GM12878 (cell line): Measurements from ENCODE around the gene CDCA3. TPM values are rescaled to one million over a fixed set of nuclear protein-coding genes. Genes with fewer than 3 reads are reported as not detected.
"Not testable (repeated sequence)": the region's sequence is repeated elsewhere in the genome, so short reads cannot be mapped to it uniquely, and the experiment has no call there.

Experiments
- ATAC-seq: fragments of 200-7000 bp; cut with Tn5 transposase; 3 replicates; pipeline ENCODE4 v1.9.1; 2020; ENCODE audit warnings: mild to moderate bottlenecking, moderate library complexity
- BruUV-seq: library from RNA; stranded (reverse); fragments of 400-500 nt; replicated peaks from 2 replicates; lab custom pipeline; 2021; lab: Mats Ljungman, UMichigan
- CTCF ChIA-PET: fragments of 300-600 bp; sonication (Branson Sonifier 250); formaldehyde crosslinking; extraction: SDS; loops from one replicate; lab custom pipeline; 2021; ENCODE audit warnings: inconsistent platforms; lab: Yijun Ruan, JAX
- POLR2A ChIA-PET: fragments of 350-600 bp; formaldehyde crosslinking; extraction: SDS; loops from one replicate; lab custom pipeline; 2021; ENCODE audit warnings: inconsistent platforms; lab: Charles Lee
- RAD21 ChIA-PET: fragments of 300-600 bp; sonication (Branson Sonifier 250); formaldehyde crosslinking; loops from one replicate; lab custom pipeline; 2023; ENCODE audit warnings: antibody characterized with exemption; ENCODE audit not compliant: unreplicated experiment; lab: Charles Lee
- SMC1A ChIA-PET: fragments of 300-600 bp; sonication (Branson Sonifier 250); formaldehyde crosslinking; loops from one replicate; lab custom pipeline; 2023; ENCODE audit not compliant: unreplicated experiment, uncharacterized antibody; lab: Charles Lee
- DNase-seq: peaks from one replicate; pipeline ENCODE4 v3.0.0-alpha.2; 2011; ENCODE audit warnings: low read depth, low spot score
- FAIRE-seq: peaks from 3 replicates; lab custom pipeline; 2011; peaks lifted over from hg19 to GRCh38; lab: Jason Lieb, UNC
- H2AFZ ChIP-seq: 2 replicates; pipeline ENCODE4 v1.6.0; 2011; ENCODE audit warnings: low read depth, low read length, control low read depth; ENCODE audit not compliant: control insufficient read depth
- H3K27ac ChIP-seq: 2 replicates; pipeline ENCODE4 v1.5.1; 2011; ENCODE audit warnings: control low read depth; ENCODE audit not compliant: control insufficient read depth, insufficient read depth
- H3K27me3 ChIP-seq, 2 experiments: replicated peaks in 1 of 2; 2 replicates each; pipeline versions ENCODE4 v1.6.0 to v1.6.1; 2011; ENCODE audit warnings: low read length in 1 of 2; ENCODE audit not compliant: control insufficient read depth in 2 of 2, insufficient read depth in 2 of 2
- H3K36me3 ChIP-seq, 2 experiments: 2 replicates each; pipeline ENCODE4 v1.5.1; 2011; ENCODE audit warnings: low read length in 1 of 2; ENCODE audit not compliant: control insufficient read depth in 2 of 2, insufficient read depth in 2 of 2
- H3K4me1 ChIP-seq: 2 replicates; pipeline ENCODE4 v1.6.1; 2011; ENCODE audit warnings: mild to moderate bottlenecking, low read length, moderate library complexity, mixed read lengths; ENCODE audit not compliant: control insufficient read depth, insufficient read depth
- H3K4me2 ChIP-seq: 2 replicates; pipeline ENCODE4 v1.6.0; 2011; ENCODE audit warnings: control low read depth; ENCODE audit not compliant: control insufficient read depth, insufficient read depth
- H3K4me3 ChIP-seq: fragments of 200-600 bp; sonication (generic); 2 replicates; pipeline ENCODE4 v1.5.1; 2016
- H3K79me2 ChIP-seq: 2 replicates; pipeline ENCODE4 v1.6.0; 2011; ENCODE audit warnings: low read length; ENCODE audit not compliant: control insufficient read depth, insufficient read depth
- H3K9ac ChIP-seq: 2 replicates; pipeline ENCODE4 v1.8.0; 2011; ENCODE audit warnings: low read length, control low read depth, mixed read lengths; ENCODE audit not compliant: control insufficient read depth, insufficient read depth
- H3K9me3 ChIP-seq: replicated peaks from 3 replicates; pipeline ENCODE4 v1.5.1; 2011; ENCODE audit warnings: mild to moderate bottlenecking, low read length; ENCODE audit not compliant: control insufficient read depth, insufficient read depth
- H4K20me1 ChIP-seq: 2 replicates; pipeline ENCODE4 v1.6.0; 2011; ENCODE audit not compliant: control insufficient read depth, insufficient read depth
- CBX3 ChIP-seq: fragments of 200-600 bp; sonication (generic); IDR thresholded peaks from 2 replicates; pipeline ENCODE4 v1.6.1; 2016; ENCODE audit warnings: low read depth, borderline replicate concordance
- NFXL1 ChIP-seq: fragments of 450-650 bp; IDR thresholded peaks from 2 replicates; pipeline ENCODE4 v1.6.1; 2017; ENCODE audit warnings: antibody characterized with exemption, mild to moderate bottlenecking, borderline replicate concordance
- SIX5 ChIP-seq: IDR thresholded peaks from 2 replicates; pipeline ENCODE4 v1.6.1; 2011; ENCODE audit warnings: mild to moderate bottlenecking, low read depth, low read length, moderate library complexity; ENCODE audit not compliant: severe bottlenecking
- WGBS: methylation state at CpG from one replicate; pipeline ENCODE4 v1.1.6; 2016; ENCODE audit warnings: low lambda C conversion rate; ENCODE audit not compliant: insufficient replicate concordance, insufficient coverage; ENCODE audit errors: missing lambda C conversion rate; 5-methylcytosine and 5-hydroxymethylcytosine counted together
- in situ Hi-C: fragments of 300-500 bp; cut with MboI; formaldehyde crosslinking; loops from 9 replicates; pipeline ENCODE4 v1.14.3; 2018; ENCODE audit warnings: mixed read lengths
- intact Hi-C: fragments of 100-400 bp; cut with micrococcal nuclease; formaldehyde crosslinking; loops from one replicate; pipeline ENCODE4 v1.14.2; 2022; ENCODE audit not compliant: unreplicated experiment
- polyA plus RNA-seq, 11 experiments: library from polyadenylated mRNA; depleted of rRNA in 4 of 11; unstranded in 6 of 11; stranded (reverse) in 5 of 11; fragments of >200 nt; fragmentation: Nextera tagmentation in 4 of 11; fragmentation: Illumina TruSeq in 1 of 11; extraction: Ambion mirVana in 4 of 11; extraction: Trizol in 1 of 11; gene quantifications; 1 replicate in 1 of 11; 2 replicates in 10 of 11; pipeline versions ENCODE4 v1.2.1 to v1.2.3, GENCODE V29; 2011 to 2016; ENCODE audit warnings: inconsistent platforms in 2 of 11, missing spikeins in 2 of 11, low read depth in 1 of 11
- total RNA-seq, 4 experiments: library from RNA; depleted of rRNA in 3 of 4; stranded (reverse); fragments of >200 nt in 3 of 4; fragmentation: Illumina TruSeq in 1 of 4; extraction: Trizol in 1 of 4; gene quantifications; 2 replicates each; pipeline versions ENCODE4 v1.2.1 to v1.2.3, GENCODE V29; 2013 to 2021
- TF ChIP-seq, protein P1 (sequence below): IDR thresholded peaks from 2 replicates; pipeline ENCODE4 v1.6.1; 2011; ENCODE audit warnings: mild to moderate bottlenecking, low read depth, low read length, moderate library complexity; ENCODE audit not compliant: insufficient replicate concordance
- TF ChIP-seq, protein P2 (sequence below): fragments of 450-650 bp; IDR thresholded peaks from 2 replicates; pipeline ENCODE4 v1.6.1; 2016; ENCODE audit warnings: mild to moderate bottlenecking
- TF ChIP-seq, protein P3 (sequence below): fragments of 450-650 bp; IDR thresholded peaks from 2 replicates; pipeline ENCODE4 v1.6.1; 2016; ENCODE audit warnings: mild to moderate bottlenecking

Gene CDCA3
- total and polyA plus RNA-seq, 10 of the 15 experiments (the other 5 are each of a cell fraction or from before 2014, with no cell fraction given) = 34.5 to 148 (median 97.4) TPM

DNA sequence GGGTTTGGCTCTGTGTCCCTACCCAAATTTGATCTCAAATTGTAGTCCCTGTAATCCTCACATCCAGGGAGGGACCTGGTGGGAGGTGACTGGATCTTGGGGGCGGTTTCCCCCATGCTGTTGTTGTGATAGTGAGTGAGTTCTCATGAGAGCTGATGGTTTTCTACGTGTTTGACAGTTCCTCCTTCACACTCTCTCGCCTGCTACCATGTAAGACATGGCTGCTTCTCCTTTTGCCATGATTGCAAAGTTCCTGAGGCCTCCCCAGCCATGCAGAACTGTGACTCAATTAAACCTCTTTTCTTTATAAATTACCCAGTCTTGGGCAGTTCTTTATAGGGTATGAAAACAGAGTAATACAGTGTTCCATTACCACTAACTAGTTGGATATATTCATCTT lies 43.2 kb upstream of the CDCA3 start (continued):
- TF ChIP-seq SIX5 (no peak), CBX3 (no peak), NFXL1 (no peak)
- TF ChIP-seq, protein P1, sequence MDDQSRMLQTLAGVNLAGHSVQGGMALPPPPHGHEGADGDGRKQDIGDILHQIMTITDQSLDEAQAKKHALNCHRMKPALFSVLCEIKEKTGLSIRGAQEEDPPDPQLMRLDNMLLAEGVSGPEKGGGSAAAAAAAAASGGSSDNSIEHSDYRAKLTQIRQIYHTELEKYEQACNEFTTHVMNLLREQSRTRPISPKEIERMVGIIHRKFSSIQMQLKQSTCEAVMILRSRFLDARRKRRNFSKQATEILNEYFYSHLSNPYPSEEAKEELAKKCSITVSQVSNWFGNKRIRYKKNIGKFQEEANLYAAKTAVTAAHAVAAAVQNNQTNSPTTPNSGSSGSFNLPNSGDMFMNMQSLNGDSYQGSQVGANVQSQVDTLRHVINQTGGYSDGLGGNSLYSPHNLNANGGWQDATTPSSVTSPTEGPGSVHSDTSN = no peak
- TF ChIP-seq, protein P2, sequence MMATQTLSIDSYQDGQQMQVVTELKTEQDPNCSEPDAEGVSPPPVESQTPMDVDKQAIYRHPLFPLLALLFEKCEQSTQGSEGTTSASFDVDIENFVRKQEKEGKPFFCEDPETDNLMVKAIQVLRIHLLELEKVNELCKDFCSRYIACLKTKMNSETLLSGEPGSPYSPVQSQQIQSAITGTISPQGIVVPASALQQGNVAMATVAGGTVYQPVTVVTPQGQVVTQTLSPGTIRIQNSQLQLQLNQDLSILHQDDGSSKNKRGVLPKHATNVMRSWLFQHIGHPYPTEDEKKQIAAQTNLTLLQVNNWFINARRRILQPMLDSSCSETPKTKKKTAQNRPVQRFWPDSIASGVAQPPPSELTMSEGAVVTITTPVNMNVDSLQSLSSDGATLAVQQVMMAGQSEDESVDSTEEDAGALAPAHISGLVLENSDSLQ = no peak
- TF ChIP-seq, protein P3, sequence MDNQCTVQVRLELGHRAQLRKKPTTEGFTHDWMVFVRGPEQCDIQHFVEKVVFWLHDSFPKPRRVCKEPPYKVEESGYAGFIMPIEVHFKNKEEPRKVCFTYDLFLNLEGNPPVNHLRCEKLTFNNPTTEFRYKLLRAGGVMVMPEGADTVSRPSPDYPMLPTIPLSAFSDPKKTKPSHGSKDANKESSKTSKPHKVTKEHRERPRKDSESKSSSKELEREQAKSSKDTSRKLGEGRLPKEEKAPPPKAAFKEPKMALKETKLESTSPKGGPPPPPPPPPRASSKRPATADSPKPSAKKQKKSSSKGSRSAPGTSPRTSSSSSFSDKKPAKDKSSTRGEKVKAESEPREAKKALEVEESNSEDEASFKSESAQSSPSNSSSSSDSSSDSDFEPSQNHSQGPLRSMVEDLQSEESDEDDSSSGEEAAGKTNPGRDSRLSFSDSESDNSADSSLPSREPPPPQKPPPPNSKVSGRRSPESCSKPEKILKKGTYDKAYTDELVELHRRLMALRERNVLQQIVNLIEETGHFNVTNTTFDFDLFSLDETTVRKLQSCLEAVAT = no peak

DNA sequence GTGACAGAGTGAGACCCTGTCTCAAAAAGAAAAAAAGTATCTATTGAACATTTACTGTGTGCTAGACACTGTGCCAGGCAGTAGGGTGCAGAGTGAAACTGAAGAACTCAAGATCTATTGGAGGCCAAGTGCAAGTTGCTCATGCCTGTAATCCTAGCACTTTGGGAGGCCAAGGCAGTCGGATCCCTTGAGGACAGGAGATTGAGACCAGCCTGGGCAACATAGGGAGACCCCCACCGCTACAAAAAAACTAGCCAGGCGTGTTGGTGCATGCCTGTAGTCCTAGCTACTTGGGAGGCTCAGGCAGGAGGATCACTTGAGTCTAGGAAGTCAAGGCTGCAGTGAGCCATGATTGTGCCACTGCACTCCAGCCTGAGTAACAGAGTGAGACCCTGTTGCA lies 41.6 kb upstream of the CDCA3 start:
- H2AFZ ChIP-seq, H3K36me3 ChIP-seq, FAIRE-seq, H3K79me2 ChIP-seq, BruUV-seq, H4K20me1 ChIP-seq, H3K27me3 ChIP-seq, H3K4me2 ChIP-seq, intact Hi-C loops, DNase-seq, H3K9me3 ChIP-seq, H3K9ac ChIP-seq, ATAC-seq, H3K27ac ChIP-seq, H3K4me3 ChIP-seq, in situ Hi-C loops: not testable (repeated sequence)
- CTCF ChIA-PET = interaction anchor here (1.8 to 6.1 kb wide), 7 partner anchors 10 to 40 kb away, joined by 6 to 121 read pairs (median 15); partner anchors contain the start of genes CDCA3, SPSB2, TPI1 and USP5
- POLR2A ChIA-PET = interaction anchor here (0.7 to 2.1 kb wide), 7 partner anchors 14 to 383 kb away, joined by 3 to 21 read pairs (median 7); partner anchors contain the start of genes CDCA3, ENO2, LRRC23 and SPSB2
- RAD21 ChIA-PET = interaction anchor here (1.7 to 2.3 kb wide), 2 partner anchors 20 to 53 kb away, joined by 5 to 37 read pairs; partner anchors contain the start of gene SPSB2
- peaks cover 12% of the 10 kb centered on the region for H3K4me1 ChIP-seq
- SMC1A ChIA-PET = interaction anchor here (0.7 to 2.8 kb wide), 3 partner anchors 20 to 41 kb away, joined by 3 to 41 read pairs (median 16); partner anchors contain the start of genes ENO2, SPSB2 and USP5
- 94% methylated on average over 3 of the region's 3 CpGs for WGBS
